Epithelial cell of proximal tubule (primary cell): Measurements from ENCODE around the gene LRRC43. TPM values are rescaled to one million over a fixed set of nuclear protein-coding genes. Genes with fewer than 3 reads are reported as not detected.

Experiments used
- DNase-seq: peaks from one replicate; pipeline ENCODE4 v3.0.0-alpha.2; 2011; ENCODE audit warnings: low read depth
- H3K4me3 ChIP-seq: 2 replicates; pipeline ENCODE4 v1.5.1; 2011; ENCODE audit warnings: low read depth, mild to moderate bottlenecking, low read length
- total RNA-seq: library from RNA; depleted of rRNA; stranded (reverse); fragments of >200 nt; gene quantifications from 2 replicates; pipeline ENCODE4 v1.2.3, GENCODE V29; 2015
- TF ChIP-seq, protein P1 (sequence below): conservative IDR thresholded peaks from 2 replicates; pipeline ENCODE4 v1.5.1; 2012; ENCODE audit warnings: low read depth, mild to moderate bottlenecking, low read length

The LRRC43 gene
- total RNA-seq, 1 donor from 2014 or later = not detected

DNA sequence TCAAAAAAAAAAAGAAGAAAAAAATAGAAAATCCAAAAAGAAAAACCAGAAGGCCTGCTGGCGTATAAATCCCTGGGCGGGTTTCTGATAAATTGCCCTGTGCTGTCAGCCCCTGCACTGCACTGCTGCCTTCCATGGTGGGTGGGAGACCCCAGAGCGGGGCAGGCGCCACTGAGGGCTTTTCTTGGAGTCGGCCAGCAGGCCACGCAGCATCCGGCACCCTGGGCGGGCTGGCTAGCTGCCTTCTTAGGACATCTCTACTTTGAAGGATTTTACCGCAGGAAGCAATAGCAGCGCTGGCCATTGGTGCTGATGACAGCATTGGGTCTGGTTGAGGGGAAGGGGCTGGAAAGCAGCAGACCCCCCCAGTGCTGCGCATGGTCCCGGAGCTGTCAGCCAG, 38.0 kb upstream of the LRRC43 start:
- H3K4me3 ChIP-seq = no peak overlapping the region
- DNase-seq = no peak
- TF ChIP-seq, protein P1, sequence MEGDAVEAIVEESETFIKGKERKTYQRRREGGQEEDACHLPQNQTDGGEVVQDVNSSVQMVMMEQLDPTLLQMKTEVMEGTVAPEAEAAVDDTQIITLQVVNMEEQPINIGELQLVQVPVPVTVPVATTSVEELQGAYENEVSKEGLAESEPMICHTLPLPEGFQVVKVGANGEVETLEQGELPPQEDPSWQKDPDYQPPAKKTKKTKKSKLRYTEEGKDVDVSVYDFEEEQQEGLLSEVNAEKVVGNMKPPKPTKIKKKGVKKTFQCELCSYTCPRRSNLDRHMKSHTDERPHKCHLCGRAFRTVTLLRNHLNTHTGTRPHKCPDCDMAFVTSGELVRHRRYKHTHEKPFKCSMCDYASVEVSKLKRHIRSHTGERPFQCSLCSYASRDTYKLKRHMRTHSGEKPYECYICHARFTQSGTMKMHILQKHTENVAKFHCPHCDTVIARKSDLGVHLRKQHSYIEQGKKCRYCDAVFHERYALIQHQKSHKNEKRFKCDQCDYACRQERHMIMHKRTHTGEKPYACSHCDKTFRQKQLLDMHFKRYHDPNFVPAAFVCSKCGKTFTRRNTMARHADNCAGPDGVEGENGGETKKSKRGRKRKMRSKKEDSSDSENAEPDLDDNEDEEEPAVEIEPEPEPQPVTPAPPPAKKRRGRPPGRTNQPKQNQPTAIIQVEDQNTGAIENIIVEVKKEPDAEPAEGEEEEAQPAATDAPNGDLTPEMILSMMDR = no peak

DNA sequence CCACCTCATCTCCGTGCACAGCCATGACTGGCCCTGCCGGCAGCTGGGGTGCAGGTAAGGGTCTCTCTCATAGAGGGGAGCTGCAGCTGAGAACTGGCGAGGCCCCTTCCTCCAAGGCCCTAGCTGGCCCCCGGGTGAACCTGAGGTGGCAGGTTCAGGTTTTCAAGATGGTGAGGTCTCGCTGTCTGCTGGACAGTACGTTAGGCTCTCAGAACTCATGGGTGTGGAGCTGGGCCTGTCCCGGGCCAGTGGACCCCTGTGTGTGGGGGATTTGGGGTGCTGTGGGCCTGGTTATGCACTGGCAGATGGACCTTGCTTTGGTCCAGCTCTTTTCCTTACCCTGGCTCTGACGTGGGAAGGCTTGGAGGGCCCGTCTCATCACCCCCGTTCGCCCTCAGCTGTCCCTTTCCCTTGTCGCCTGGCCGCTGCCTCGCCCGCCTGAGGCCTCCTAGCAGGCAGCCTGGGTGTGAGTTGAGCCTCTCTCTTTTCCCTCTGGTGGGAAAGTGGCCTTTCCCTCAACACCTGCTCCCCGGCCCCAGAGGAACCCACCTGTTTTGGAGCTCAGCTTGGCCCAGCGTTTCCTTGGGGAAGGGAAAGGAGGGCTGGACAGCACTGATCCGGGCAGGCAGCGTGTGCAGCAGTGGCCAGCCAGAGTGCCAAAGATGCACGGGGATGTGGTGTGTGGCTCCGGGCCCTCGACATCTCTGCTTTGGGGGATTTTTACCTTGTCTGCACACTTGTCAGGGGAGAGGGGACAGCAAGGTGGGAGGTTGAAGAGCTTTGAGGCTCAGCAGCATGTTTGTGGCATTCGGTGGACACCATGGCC, 37.2 kb upstream of the LRRC43 start:
- no peak overlapping the region for H3K4me3 ChIP-seq
- TF ChIP-seq, protein P1 = no peak
- DNase-seq = no peak

DNA sequence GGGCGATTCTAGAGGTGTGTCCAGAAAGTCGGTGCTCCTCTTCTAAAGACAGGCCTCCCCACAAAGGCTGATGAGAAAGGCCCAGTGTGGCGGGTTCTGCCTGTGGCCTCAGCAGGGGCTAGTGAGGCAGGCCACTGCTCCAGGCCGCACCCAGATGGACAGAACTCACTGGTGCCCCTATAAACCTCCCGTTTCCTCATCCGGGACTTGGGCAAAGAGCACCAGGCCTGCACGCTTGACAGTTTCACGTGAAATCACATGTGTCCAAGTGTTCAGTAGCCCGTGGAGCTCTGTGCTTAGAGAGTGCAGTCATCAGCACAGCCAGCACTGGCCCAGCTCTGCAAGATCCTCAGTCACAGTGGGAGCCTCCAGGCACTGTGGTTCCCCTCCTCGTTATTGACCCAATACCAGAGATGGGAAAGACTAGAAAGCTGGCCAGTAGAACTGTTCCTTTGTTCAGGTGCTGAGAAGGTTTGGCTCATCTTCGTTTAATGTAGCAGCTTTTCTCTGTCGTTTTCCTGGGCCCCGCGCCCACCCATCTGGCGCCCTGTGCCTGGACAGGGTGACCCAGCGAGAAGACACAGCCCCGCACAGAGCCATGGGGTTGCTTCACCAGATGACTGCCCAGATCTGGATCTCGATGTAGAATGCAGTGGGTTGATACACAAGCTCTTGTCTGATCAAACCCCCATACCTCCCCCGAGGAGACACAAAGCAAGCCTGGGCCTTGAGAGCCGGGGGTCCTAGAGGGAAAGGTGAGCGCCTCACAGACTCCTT, 35.2 kb upstream of the LRRC43 start:
- DNase-seq = no peak
- H3K4me3 ChIP-seq = no peak overlapping the region

DNA sequence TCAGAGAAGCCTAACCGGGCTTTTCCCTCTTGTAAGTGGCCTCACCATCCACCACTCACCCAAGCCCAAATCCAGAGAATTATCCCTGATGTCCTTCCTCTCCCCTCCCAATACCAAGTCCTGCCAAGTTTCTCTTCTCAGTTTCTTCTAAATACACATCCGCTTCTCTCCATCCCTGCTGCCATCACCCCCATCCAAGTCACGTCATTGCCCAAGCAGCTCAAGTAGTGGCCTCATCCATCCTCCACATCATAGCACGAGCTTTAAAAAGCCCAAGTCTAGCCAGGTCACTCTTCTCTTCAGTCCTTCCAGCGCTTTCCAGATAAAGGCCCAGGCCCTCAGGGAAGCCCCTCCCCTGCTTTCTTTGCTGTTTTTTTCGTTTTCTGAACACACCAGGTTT, 34.3 kb upstream of the LRRC43 start:
- no peak overlapping the region for H3K4me3 ChIP-seq
- DNase-seq = no peak
- TF ChIP-seq, protein P1 = no peak

More for the DNA sequence above, 35.2 kb upstream of the LRRC43 start:
- TF ChIP-seq, protein P1 = no peak

DNA sequence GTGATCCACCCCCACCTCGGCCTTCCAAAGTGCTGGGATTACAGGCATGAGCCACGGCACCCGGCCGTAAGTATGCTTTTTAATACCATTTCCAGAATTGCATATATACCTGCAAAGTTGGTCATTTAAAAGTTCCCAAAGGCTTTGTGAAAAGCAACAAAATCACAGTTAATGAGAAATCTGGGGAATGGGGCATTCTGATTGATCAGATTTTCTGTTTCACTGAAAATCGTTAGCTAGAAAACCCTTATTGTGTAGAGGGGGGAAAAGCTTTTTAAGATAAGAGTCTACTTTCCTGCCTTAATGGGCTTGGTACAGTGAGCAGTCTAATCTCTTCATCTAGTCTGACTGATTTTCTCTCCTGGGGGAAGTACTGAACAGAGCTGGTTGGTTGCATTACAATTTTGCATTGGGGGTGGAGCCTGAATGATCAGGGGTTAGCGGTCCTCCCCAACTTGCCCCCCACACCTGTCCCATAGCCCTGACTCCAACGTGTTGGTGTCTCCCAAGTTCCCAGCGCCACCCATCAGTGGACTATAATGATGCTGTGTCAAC, 32.7 kb upstream of the LRRC43 start:
- no peak overlapping the region for H3K4me3 ChIP-seq
- no peak for DNase-seq
- TF ChIP-seq, protein P1 = no peak

DNA sequence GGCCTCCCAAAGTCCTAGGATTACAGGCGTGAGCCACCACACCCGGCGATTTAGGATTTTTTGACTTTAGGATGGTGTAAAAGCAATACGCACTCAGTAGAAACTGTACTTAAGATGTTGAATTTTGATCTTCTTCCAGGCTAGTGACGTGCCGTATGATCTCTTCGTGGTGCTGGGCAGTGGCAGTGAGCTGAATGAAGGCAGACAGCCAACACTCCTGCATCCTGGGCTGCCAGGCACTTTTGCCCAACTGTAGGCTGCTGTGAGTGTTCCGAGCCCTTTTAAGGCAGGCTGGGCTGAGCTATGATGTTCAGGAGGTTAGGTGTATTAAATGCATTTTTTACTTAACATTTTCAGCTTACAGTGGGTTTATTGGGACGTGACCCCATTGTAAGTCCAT, 30.2 kb upstream of the LRRC43 start:
- no peak for DNase-seq
- H3K4me3 ChIP-seq = no peak overlapping the region
- TF ChIP-seq, protein P1 = no peak
